H1 (cell line): Measurements from ENCODE around the gene TRIM24. TPM values are rescaled to one million over a fixed set of nuclear protein-coding genes. Genes with fewer than 3 reads are reported as not detected.

Experiments
- BCL11A ChIP-seq, 2 experiments: IDR thresholded peaks; one replicate each; pipeline ENCODE4 v1.6.1; 2011; ENCODE audit warnings: low read depth in 2 of 2, low read length in 2 of 2, mild to moderate bottlenecking in 2 of 2
- EZH2 ChIP-seq: fragments of 200-600 bp; sonication (generic); IDR thresholded peaks from 2 replicates; pipeline ENCODE4 v1.7.1; 2012; ENCODE audit warnings: low read depth, mild to moderate bottlenecking, moderate library complexity, low read length, inconsistent platforms; ENCODE audit not compliant: severe bottlenecking
- POLR2A ChIP-seq, 2 experiments: IDR thresholded peaks; 1 replicate in 1 of 2; 2 replicates in 1 of 2; pipeline ENCODE4 v1.6.1; 2011; ENCODE audit warnings: low read depth in 2 of 2, low read length in 2 of 2, mild to moderate bottlenecking in 2 of 2; ENCODE audit errors: control extremely low read depth in 1 of 2
- RFX5 ChIP-seq: IDR thresholded peaks from 2 replicates; pipeline ENCODE4 v1.6.1; 2011; ENCODE audit warnings: low read depth, low read length, improper control_type of control experiment, borderline replicate concordance
- polyA plus RNA-seq, 7 experiments: library from polyadenylated mRNA; depleted of rRNA in 3 of 7; stranded (reverse) in 5 of 7; unstranded in 2 of 7; fragments of >200 nt in 5 of 7; fragments of 200-250 nt in 2 of 7; gene quantifications; 1 replicate in 5 of 7; 2 replicates in 1 of 7; 4 replicates in 1 of 7; pipeline versions ENCODE4 v1.2.1 to v1.2.3, GENCODE V29; 2011 to 2013; ENCODE audit warnings: missing spikeins in 2 of 7, mixed read lengths in 2 of 7
- total RNA-seq: library from RNA; stranded (reverse); fragmentation: NEBNext Ultra II Directional; extraction: Animal tissue kit (Norgen Biotek cat#: 25700); gene quantifications from 2 replicates; pipeline ENCODE4 v1.2.1, GENCODE V29; 2021

The TRIM24 gene
- total and polyA plus RNA-seq, 2 of the 8 experiments (the other 6 are each of a cell fraction or from before 2014, with no cell fraction given): 67.6 to 149 TPM

DNA sequence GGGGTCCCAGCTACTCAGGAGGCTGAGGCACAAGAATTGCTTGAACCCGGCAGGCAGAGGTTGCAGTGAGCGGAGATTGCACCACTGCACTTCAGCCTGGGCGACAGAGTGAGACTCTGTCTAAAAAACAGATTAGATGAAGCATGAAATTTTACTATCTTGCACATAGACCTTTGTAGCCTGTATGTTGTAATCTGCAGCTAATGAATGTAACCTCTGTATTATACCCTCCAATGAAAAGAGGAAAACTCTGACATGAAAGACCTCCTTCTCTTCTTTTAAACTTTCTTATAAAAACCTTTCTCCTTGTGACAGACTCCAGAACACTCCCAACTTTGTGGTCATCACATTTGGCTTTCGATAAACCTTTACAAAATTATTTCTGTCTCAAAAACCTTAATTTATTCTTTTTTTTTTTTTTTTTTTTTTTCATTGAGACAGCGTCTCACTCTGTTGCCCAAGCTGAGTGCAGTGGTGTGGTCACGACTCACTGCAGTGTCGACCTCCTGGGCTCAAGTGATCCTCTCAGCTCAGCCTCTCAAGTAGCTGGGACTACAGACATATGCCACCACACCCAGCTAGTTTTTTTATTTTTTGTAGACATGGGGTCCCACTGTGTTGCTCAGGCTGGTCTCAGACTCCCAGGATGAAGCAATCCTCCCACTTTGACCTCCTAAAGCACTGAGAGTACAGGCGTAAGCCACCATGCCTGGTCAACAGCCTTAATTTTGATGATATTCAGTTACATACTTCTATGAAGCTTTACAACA is 143.7 kb downstream of the TRIM24 start (continued):
- TF ChIP-seq RFX5: no peak
- TF ChIP-seq POLR2A (IDR thresholded peaks at IDR 0.05; ENCODE audit: control extremely low read depth in 1 of 2, low read depth in 2 of 2, low read length in 2 of 2): no peak
- no peak for TF ChIP-seq BCL11A (IDR thresholded peaks at IDR 0.05; ENCODE audit: low read depth in 2 of 2, low read length in 2 of 2)
- no peak for TF ChIP-seq EZH2
